GM15510 (cell line): ENCODE results near the gene HAGHL.

ENCODE experiments used
- POLR2A ChIP-seq: IDR thresholded peaks from 3 replicates; pipeline ENCODE4 v1.6.1; 2011; ENCODE audit warnings: borderline replicate concordance; ENCODE audit not compliant: insufficient read length; ENCODE audit errors: extremely low read depth

Gene HAGHL

DNA sequence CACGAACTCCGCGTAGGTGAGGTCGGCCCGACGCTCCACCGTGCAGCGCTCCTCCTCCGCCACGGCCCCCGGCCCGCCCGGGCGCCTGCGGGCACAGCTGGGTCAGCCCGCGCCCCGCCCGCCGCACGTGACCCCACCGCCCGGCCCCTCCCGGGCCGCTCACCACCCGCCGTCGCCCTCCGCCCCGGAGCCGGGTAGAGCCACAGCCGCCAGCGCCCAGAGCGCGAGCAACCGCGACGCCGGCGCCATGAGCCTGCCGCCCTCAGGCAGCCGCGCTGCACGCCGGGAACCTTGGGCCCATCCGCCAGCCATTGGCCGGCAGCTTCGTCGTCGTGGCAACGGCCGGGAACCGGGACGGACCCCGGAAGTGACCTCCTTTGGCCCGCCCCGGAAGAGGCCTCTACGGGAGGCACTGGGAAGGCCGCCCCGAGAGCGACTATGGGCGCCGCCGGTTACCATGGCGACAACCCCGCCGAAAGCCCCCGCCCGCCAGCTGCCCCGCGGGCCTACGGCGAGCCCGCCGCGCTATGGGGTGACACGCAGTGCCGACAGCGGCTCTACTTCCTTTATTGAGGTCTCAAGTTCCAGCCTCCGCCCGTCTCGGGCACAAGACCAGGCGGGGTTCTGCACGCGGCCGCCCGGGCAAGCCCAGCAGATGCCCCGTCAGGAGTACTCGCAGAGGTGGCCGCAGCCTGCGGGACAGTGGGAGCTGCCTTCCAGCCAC is 42.7 kb upstream of the HAGHL start, which contains the start of gene JMJD8:
Gene JMJD8, minus strand, starts transcription at position 264 of the 724 bp plus-strand sequence. Its CDS starts 15 bp downstream, at position 249.
- TF ChIP-seq POLR2A = peak; percentile 94

GRCh38 chr16:684961-685696 is 41.8 kb upstream of the HAGHL start:
- no peak for TF ChIP-seq POLR2A

GRCh38 chr16:685967-686366 is 40.9 kb upstream of the HAGHL start:
- no peak for TF ChIP-seq POLR2A

- TF ChIP-seq POLR2A = no peak
Observed at GRCh38 chr16:686459-687260, 40.2 kb upstream of the HAGHL start.

GRCh38 chr16:687499-687898 is 39.4 kb upstream of the HAGHL start:
- no peak for TF ChIP-seq POLR2A

DNA sequence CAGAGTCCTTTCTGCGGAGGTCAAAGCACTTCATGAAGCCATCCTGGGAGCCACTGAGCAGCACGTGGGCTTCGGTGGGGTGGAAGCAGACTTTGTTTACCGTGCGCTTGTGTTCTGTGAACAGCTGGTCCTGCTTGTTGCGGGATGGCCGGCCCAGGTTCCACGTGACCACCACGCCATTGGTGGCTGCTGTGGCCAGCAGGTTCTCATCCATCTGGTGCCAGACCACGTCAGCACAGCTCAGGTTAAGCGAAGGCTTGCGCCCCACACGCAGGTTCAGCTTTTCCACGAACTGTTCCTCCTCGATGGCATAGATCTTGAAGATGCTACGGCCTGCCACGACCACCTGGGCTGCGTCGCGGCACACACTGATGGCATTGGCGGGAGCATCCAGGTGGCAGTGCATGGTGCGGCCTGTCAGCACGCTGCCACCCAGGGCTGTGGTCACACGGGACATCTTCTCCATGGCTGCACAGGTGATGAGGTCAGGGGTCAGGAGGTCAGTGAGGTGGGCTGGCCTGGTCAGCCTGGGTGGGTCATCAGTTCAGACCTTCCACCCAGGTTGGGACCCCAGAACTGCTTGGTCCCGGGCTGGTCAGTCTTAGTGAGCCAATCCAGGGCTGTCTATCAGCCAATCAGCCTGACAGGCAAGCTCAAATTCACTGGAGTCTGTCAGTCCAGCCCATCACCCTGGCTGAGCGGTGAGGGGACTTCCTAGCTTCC is 37.6 kb upstream of the HAGHL start:
- TF ChIP-seq POLR2A = no peak

- TF ChIP-seq POLR2A = no peak
Observed at GRCh38 chr16:692356-693108, 34.4 kb upstream of the HAGHL start.

- no peak for TF ChIP-seq POLR2A
Observed at GRCh38 chr16:693364-693763, 33.5 kb upstream of the HAGHL start.

DNA sequence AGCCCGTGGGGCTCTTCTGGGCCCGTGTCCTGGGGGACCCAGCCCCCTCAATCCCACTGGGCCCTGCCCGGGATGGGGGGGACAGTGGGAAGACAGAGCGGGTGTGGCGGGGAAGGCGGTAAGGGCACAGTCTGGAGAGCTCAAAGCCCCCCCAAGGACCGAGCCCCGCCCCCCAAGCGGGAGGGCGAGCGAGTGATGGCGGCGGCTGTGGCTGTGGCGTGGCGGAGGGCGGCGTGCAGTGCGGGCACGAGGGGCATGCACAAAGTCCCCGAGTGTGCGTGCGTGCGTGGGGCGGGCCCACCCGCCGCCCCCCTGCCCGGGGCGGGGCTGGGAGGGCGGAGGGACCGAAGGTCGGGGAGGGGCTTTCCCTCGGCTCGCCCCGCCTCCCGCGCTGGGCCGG is 33.1 kb upstream of the HAGHL start:
- no peak for TF ChIP-seq POLR2A

DNA sequence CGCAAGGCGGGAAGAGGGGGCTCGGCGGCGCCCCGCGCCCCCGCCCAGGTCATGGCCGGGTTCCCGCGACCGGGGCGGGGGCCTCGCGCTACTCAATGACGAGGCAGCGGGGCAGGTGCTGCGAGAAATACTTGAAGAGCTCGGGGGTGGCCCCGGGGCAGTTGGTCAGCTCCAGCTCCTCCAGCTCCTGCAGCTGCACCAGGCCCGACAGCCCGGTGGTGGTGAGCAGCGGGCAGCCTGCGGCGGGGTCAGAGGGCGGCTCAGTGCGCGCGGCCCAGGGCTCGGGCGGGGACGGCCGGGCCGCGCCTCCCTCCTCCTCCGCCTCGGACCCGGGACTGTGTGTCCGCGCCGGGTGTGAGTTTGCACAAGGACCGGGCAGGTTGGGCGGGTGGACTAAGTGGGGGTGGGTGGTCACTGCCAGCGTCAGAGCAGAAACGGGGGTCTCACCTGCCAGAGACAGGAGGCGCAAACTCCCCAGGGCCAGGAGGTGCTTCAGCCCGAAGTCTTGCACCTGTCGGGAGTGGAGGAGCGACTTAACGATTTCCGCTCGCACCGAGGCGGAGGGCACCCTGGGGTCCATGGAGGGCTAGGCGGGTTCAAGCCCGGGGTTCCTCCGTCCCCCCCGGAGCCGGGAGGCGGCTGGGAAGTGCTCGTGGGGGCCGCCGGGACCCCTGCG is 32.6 kb upstream of the HAGHL start:
- no peak for TF ChIP-seq POLR2A

- no peak for TF ChIP-seq POLR2A
Observed at GRCh38 chr16:694863-695354, 32.0 kb upstream of the HAGHL start.

GRCh38 chr16:695355-696089 is 31.4 kb upstream of the HAGHL start:
- TF ChIP-seq POLR2A = peak; percentile 49
